ENCODE data around the gene CITED4. TPM values are rescaled to one million over a fixed set of nuclear protein-coding genes. Genes with fewer than 3 reads are reported as not detected.

Gene CITED4
- total RNA-seq, 1 experiment from 2014 or later, result 9.5 TPM

GRCh38 chr1:40911105-40911504, 48.9 kb upstream of the CITED4 start:
- H3K9ac ChIP-seq (ENCODE audit: extremely low read depth, insufficient read length, low read length), result no peak overlapping the region
- H2BK12ac ChIP-seq (ENCODE audit: insufficient read length, low read depth, low read length), result no peak overlapping the region
- TF ChIP-seq CTCF (conservative IDR thresholded peaks at IDR 0.05), result no peak
- no peaks in the 10 kb centered on the region for H3K9me3 ChIP-seq (ENCODE audit: control insufficient read depth, low read depth, low read length)
- Mint-ChIP-seq H3K27ac (no peak overlapping the region), H3K4me1 (peaks cover 0 to 7% of the 10 kb centered on the region in 2 experiments; a peak in 1 of 4 replicates), H3K36me3 (ENCODE audit: insufficient read depth in 1 of 3, low read depth in 3 of 3) (no peaks in the 10 kb centered on the region), H3K4me3 (no peak overlapping the region), H3K27me3 (ENCODE audit: low read depth) (no peaks in the 10 kb centered on the region; the same call in 1 of the 2 replicates), H3K9me3 (no peaks in the 10 kb centered on the region; a peak in 1 of 5 replicates)
- no peaks in the 10 kb centered on the region for H3K79me2 ChIP-seq (ENCODE audit: insufficient read depth, low read length)
- H3K27me3 ChIP-seq (ENCODE audit: insufficient read depth, low read length), result no peaks in the 10 kb centered on the region
- H2AK5ac ChIP-seq (ENCODE audit: insufficient read length, low read length), result no peak overlapping the region
- no peaks in the 10 kb centered on the region for H3K4me1 ChIP-seq (ENCODE audit: insufficient read depth, low read length)
- H3K4ac ChIP-seq (ENCODE audit: low read depth, low read length), result no peak overlapping the region
- WGBS (ENCODE audit: extremely low coverage, insufficient read length, low lambda C conversion rate), result no CpG with 5 or more reads among the region's 3 CpGs
- H2AFZ ChIP-seq (ENCODE audit: low read length), result no peak overlapping the region
- H2BK5ac ChIP-seq (ENCODE audit: insufficient read length, low read length), result no peak overlapping the region
- no peak overlapping the region for H3K18ac ChIP-seq (ENCODE audit: insufficient read length, low read depth, low read length)
- no peak overlapping the region for H4K5ac ChIP-seq (ENCODE audit: insufficient read length, low read depth, low read length)
- H2BK120ac ChIP-seq (ENCODE audit: low read depth, low read length, poor library complexity, severe bottlenecking), result no peak overlapping the region
- no peak overlapping the region for H3K4me2 ChIP-seq (ENCODE audit: insufficient read depth, insufficient read length, low read length)
- no peak overlapping the region for H3K14ac ChIP-seq (ENCODE audit: insufficient read depth, low read length)
- H4K8ac ChIP-seq (replicated peaks; ENCODE audit: insufficient read length, low read depth, low read length), result no peak overlapping the region
- H4K91ac ChIP-seq (ENCODE audit: insufficient read length, low read depth, low read length), result no peak overlapping the region
- H3K23ac ChIP-seq (ENCODE audit: insufficient read length, low read depth, low read length), result no peak overlapping the region
- no peak overlapping the region for H3K27ac ChIP-seq (ENCODE audit: insufficient read length, low read depth, low read length)
- H2BK15ac ChIP-seq (ENCODE audit: low read depth, low read length), result no peak overlapping the region
- no peak overlapping the region for H2BK20ac ChIP-seq (ENCODE audit: low read depth, low read length, poor library complexity, severe bottlenecking)
- H3T11ph ChIP-seq (ENCODE audit: low read length), result no peak overlapping the region
- H3K56ac ChIP-seq (ENCODE audit: insufficient read length, low read depth, low read length), result no peak overlapping the region
- no peaks in the 10 kb centered on the region for H3K23me2 ChIP-seq (ENCODE audit: insufficient read length, low read depth, low read length, poor library complexity, severe bottlenecking)
- no peak for DNase-seq
- no peaks in the 10 kb centered on the region for H4K20me1 ChIP-seq (ENCODE audit: control insufficient read depth, insufficient read depth, insufficient read length)
- H3K79me1 ChIP-seq (ENCODE audit: insufficient read depth, low read depth, low read length, poor library complexity, severe bottlenecking), result no peaks in the 10 kb centered on the region

Measured in H9 (cell line).